Endothelial cell of umbilical vein (primary cell): ENCODE results near the gene ZMYND11.

Experiments used
- CTCF ChIP-seq, 2 donors: IDR thresholded peaks; 1 replicate in 1 of 2; 2 replicates in 1 of 2; pipeline ENCODE4 v1.5.1; 2011; ENCODE audit warnings: low read length in 2 of 2, mild to moderate bottlenecking in 2 of 2, moderate library complexity in 2 of 2, control low read depth in 1 of 2, inconsistent platforms in 1 of 2, low read depth in 1 of 2; ENCODE audit not compliant: insufficient read depth in 1 of 2; ENCODE audit errors: extremely low read depth in 1 of 2
- EZH2 ChIP-seq: IDR thresholded peaks from 2 replicates; pipeline ENCODE4 v1.6.1; 2012; ENCODE audit warnings: borderline replicate concordance, low read depth, mild to moderate bottlenecking, moderate library complexity, low read length, inconsistent platforms; ENCODE audit not compliant: severe bottlenecking
- FOS ChIP-seq: IDR thresholded peaks from 2 replicates; pipeline ENCODE4 v1.6.1; 2011; ENCODE audit warnings: mild to moderate bottlenecking, low read length, moderate library complexity, borderline replicate concordance; ENCODE audit not compliant: insufficient read depth
- JUN ChIP-seq: IDR thresholded peaks from 2 replicates; pipeline ENCODE4 v1.6.1; 2011; ENCODE audit warnings: borderline replicate concordance, low read depth; ENCODE audit not compliant: insufficient read length, insufficient read depth
- MAX ChIP-seq: IDR thresholded peaks from 2 replicates; pipeline ENCODE4 v1.6.1; 2011; ENCODE audit not compliant: insufficient read depth, insufficient read length
- MYC ChIP-seq: IDR thresholded peaks from one replicate; pipeline ENCODE4 v1.6.1; 2011; ENCODE audit warnings: mild to moderate bottlenecking, low read depth, low read length
- POLR2A ChIP-seq: IDR thresholded peaks from 2 replicates; pipeline ENCODE4 v1.6.1; 2012; ENCODE audit warnings: low read depth, mild to moderate bottlenecking, control low read depth, low read length
- POLR2AphosphoS5 ChIP-seq: IDR thresholded peaks from 2 replicates; pipeline ENCODE4 v1.6.1; 2012; ENCODE audit warnings: low read depth, mild to moderate bottlenecking, control low read depth, low read length, moderate library complexity; ENCODE audit not compliant: insufficient read depth

- TF ChIP-seq POLR2A (no peak), JUN (no peak), CTCF (IDR thresholded peaks at IDR 0.05; ENCODE audit: extremely low read depth in 1 of 2, insufficient read depth in 1 of 2, low read depth in 1 of 2, low read length in 2 of 2) (no peak), POLR2AphosphoS5 (no peak), EZH2 (no peak), MYC (no peak), FOS (no peak), MAX (no peak)
These were observed 116.8 kb downstream of the ZMYND11 start for GRCh38 chr10:251982-252582.
